Neural progenitor cell (in vitro differentiated cells): Measurements from ENCODE around the gene ZBTB46. TPM values are rescaled to one million over a fixed set of nuclear protein-coding genes. Genes with fewer than 3 reads are reported as not detected.

Source experiments
- small RNA-seq: library from RNA; depleted of rRNA; stranded (forward); fragments of <200 nt; gene quantifications from one replicate; pipeline ENCODE3, GENCODE V24; 2015
- total RNA-seq: library from RNA; depleted of rRNA; stranded (reverse); fragments of >200 nt; gene quantifications from 2 replicates; pipeline ENCODE4 v1.2.3, GENCODE V29; 2015; ENCODE audit warnings: low replicate concordance

ZBTB46 gene
- total RNA-seq, 1 donor from 2014 or later: 8.1 TPM

Small RNA genes lying within 50 kb of the gene (small RNA-seq; reads per million reads assigned to genes)
- not detected for gene LIME1
- not detected for gene TNFRSF6B

Other genes starting within 250 kb of the ZBTB46 start
- gene GMEB2, start 204.2 kb downstream of the ZBTB46 start, total RNA-seq: 8.0 and 18.6 TPM in 2 replicates
- gene STMN3, start 177.8 kb downstream of the ZBTB46 start, total RNA-seq: 3.3 and 6.1 TPM in 2 replicates
- gene RTEL1, start 173.0 kb downstream of the ZBTB46 start, total RNA-seq: 6.0 and 16.7 TPM in 2 replicates
- gene TNFRSF6B, start 134.6 kb downstream of the ZBTB46 start, total RNA-seq: 0.25 TPM in 1 of 2 replicates, not detected in the other
- gene ARFRP1, start 123.3 kb downstream of the ZBTB46 start, total RNA-seq: 18.3 and 32.6 TPM in 2 replicates
- gene ZGPAT, start 123.2 kb downstream of the ZBTB46 start, total RNA-seq: 8.2 and 26.8 TPM in 2 replicates
- gene LIME1, start 94.6 kb downstream of the ZBTB46 start, total RNA-seq: 0.47 and 10.9 TPM in 2 replicates
- gene SLC2A4RG, start 91.5 kb downstream of the ZBTB46 start, total RNA-seq: 12.0 and 58.0 TPM in 2 replicates
- gene ABHD16B, start 30.2 kb upstream of the ZBTB46 start, total RNA-seq: not detected in 2 replicates
- gene TPD52L2, start 34.0 kb upstream of the ZBTB46 start, total RNA-seq: 66.6 and 80.1 TPM in 2 replicates
- gene DNAJC5, start 63.9 kb upstream of the ZBTB46 start, total RNA-seq: 17.2 and 37.9 TPM in 2 replicates
- gene UCKL1, start 125.2 kb upstream of the ZBTB46 start, total RNA-seq: 10.8 and 22.7 TPM in 2 replicates
- 2.9 and 11.4 TPM in 2 replicates for gene ZNF512B, start 138.7 kb upstream of the ZBTB46 start, total RNA-seq
- 0.19 and 4.9 TPM in 2 replicates for gene SAMD10, start 148.4 kb upstream of the ZBTB46 start, total RNA-seq
- gene PRPF6, start 149.9 kb upstream of the ZBTB46 start, total RNA-seq: 51.9 and 77.0 TPM in 2 replicates
- gene C20orf204, start 204.9 kb upstream of the ZBTB46 start, total RNA-seq: 0.04 and 0.96 TPM in 2 replicates
- gene SOX18, start 218.4 kb upstream of the ZBTB46 start, total RNA-seq: not detected in 2 replicates
- 23.2 and 51.2 TPM in 2 replicates for gene TCEA2, start 231.9 kb upstream of the ZBTB46 start, total RNA-seq
- 2.0 and 11.0 TPM in 2 replicates for gene RGS19, start 248.3 kb upstream of the ZBTB46 start, total RNA-seq
- gene OPRL1, start 248.8 kb upstream of the ZBTB46 start, total RNA-seq: 1.3 and 3.3 TPM in 2 replicates